H1 (cell line): ENCODE results near the gene GDF2.

Experiments used
- CTCF ChIP-seq, 3 experiments: IDR thresholded peaks; 1 replicate in 2 of 3; 2 replicates in 1 of 3; pipeline versions ENCODE4 v1.5.1 to v1.6.1; 2011; ENCODE audit warnings: low read length in 3 of 3, mild to moderate bottlenecking in 3 of 3, inconsistent platforms in 2 of 3, low read depth in 1 of 3, moderate library complexity in 1 of 3; ENCODE audit not compliant: insufficient read depth in 1 of 3; ENCODE audit errors: control extremely low read depth in 1 of 3
- EZH2 ChIP-seq: fragments of 200-600 bp; sonication (generic); IDR thresholded peaks from 2 replicates; pipeline ENCODE4 v1.7.1; 2012; ENCODE audit warnings: low read depth, mild to moderate bottlenecking, moderate library complexity, low read length, inconsistent platforms; ENCODE audit not compliant: severe bottlenecking
- JUN ChIP-seq: IDR thresholded peaks from 2 replicates; pipeline ENCODE4 v1.6.1; 2011; ENCODE audit warnings: low read depth, mild to moderate bottlenecking, improper control_type of control experiment, low read length
- POLR2AphosphoS5 ChIP-seq: IDR thresholded peaks from 2 replicates; pipeline ENCODE4 v1.6.1; 2011; ENCODE audit warnings: low read depth, low read length
- SIRT6 ChIP-seq: IDR thresholded peaks from one replicate; pipeline ENCODE4 v1.7.1; 2012; ENCODE audit warnings: low read length, inconsistent platforms
- SP1 ChIP-seq: IDR thresholded peaks from 2 replicates; pipeline ENCODE4 v1.6.1; 2011; ENCODE audit warnings: low read depth, low read length
- YY1 ChIP-seq: IDR thresholded peaks from 2 replicates; pipeline ENCODE4 v1.6.1; 2011; ENCODE audit warnings: low read depth, mild to moderate bottlenecking, low read length

- TF ChIP-seq EZH2 (no peak), SP1 (no peak), SIRT6 (no peak), YY1 (no peak), CTCF (IDR thresholded peaks at IDR 0.05; ENCODE audit: control extremely low read depth in 1 of 3, insufficient read depth in 1 of 3, low read depth in 1 of 3, low read length in 3 of 3) (no peak), JUN (no peak), POLR2AphosphoS5 (no peak)
These were observed 20.4 kb upstream of the GDF2 start for GRCh38 chr10:47301833-47302232.
